HCT116 (cell line): ENCODE data around the gene MACROH2A1. TPM values are rescaled to one million over a fixed set of nuclear protein-coding genes. Genes with fewer than 3 reads are reported as not detected.

Source experiments
- ATAC-seq: fragments of 200-7000 bp; cut with Tn5 transposase; 2 replicates; pipeline ENCODE4 v1.9.1; 2020; ENCODE audit warnings: mild to moderate bottlenecking, moderate library complexity
- BruUV-seq: library from RNA; stranded (reverse); fragments of 400-500 nt; replicated peaks from 2 replicates; lab custom pipeline; 2021; lab: Mats Ljungman, UMichigan
- CTCF ChIA-PET: fragments of 300-600 bp; sonication (Branson Sonifier 250); formaldehyde crosslinking; loops from one replicate; lab custom pipeline; 2021; ENCODE audit warnings: antibody characterized with exemption; lab: Charles Lee
- POLR2A ChIA-PET: fragments of 300-600, 350-600 bp; sonication (Branson Sonifier 250); formaldehyde crosslinking; loops from one replicate; lab custom pipeline; 2021; ENCODE audit warnings: antibody characterized with exemption; lab: Charles Lee
- RAD21 ChIA-PET, 2 experiments: fragments of 300-600 bp; sonication (Branson Sonifier 250); formaldehyde crosslinking; loops; one replicate each; lab custom pipeline; 2023; ENCODE audit warnings: low total read pairs in 2 of 2; ENCODE audit not compliant: uncharacterized antibody in 2 of 2, unreplicated experiment in 2 of 2, low non-redundant PET in 1 of 2; lab: Charles Lee
- DNase-seq: peaks from one replicate; pipeline ENCODE4 v3.0.0-alpha.2; 2010; ENCODE audit warnings: low read depth, low spot score
- H2AFZ ChIP-seq: fragments of 200-600 bp; shearing (Covaris generic), sonication (generic); 2 replicates; pipeline ENCODE4 v1.6.1; 2017; ENCODE audit warnings: low read depth, mixed run types, mixed read lengths, antibody characterized with exemption, low read length; ENCODE audit not compliant: poor library complexity, severe bottlenecking
- H3K27ac ChIP-seq: 2 replicates; pipeline ENCODE4 v1.5.1; 2012; ENCODE audit warnings: low read depth, low read length
- H3K27me3 ChIP-seq: fragments of 200-600 bp; sonication (generic); 2 replicates; pipeline ENCODE4 v1.6.1; 2016; ENCODE audit warnings: mixed run types, low read length, mixed read lengths; ENCODE audit not compliant: insufficient read depth
- H3K36me3 ChIP-seq, 2 experiments: fragments of 200-500 bp in 1 of 2; fragments of 200-600 bp in 1 of 2; sonication (Bioruptor generic) in 1 of 2; sonication (generic) in 1 of 2; 2 replicates each; pipeline versions ENCODE4 v1.5.1 to v1.6.1; 2014 to 2016; ENCODE audit warnings: low read length in 2 of 2, inconsistent platforms in 1 of 2, mixed read lengths in 1 of 2, mixed run types in 1 of 2; ENCODE audit not compliant: insufficient read depth in 2 of 2, control insufficient read depth in 1 of 2
- H3K4me1 ChIP-seq, 2 experiments: fragments of 200-600 bp in 1 of 2; sonication (generic) in 1 of 2; 2 replicates each; pipeline versions ENCODE4 v1.5.1 to v1.6.1; 2012 to 2017; ENCODE audit warnings: low read length in 2 of 2, inconsistent platforms in 1 of 2, mild to moderate bottlenecking in 1 of 2, mixed read lengths in 1 of 2, mixed run types in 1 of 2, moderate library complexity in 1 of 2; ENCODE audit not compliant: insufficient read depth in 2 of 2, control insufficient read depth in 1 of 2
- H3K4me2 ChIP-seq: fragments of 200-600 bp; sonication (generic); 2 replicates; pipeline ENCODE4 v1.6.1; 2017; ENCODE audit warnings: mixed run types, low read length, mixed read lengths
- H3K4me3 ChIP-seq, 2 experiments: fragments of 200-600 bp in 1 of 2; sonication (generic) in 1 of 2; replicated peaks in 1 of 2; 2 replicates each; pipeline ENCODE4 v1.5.1; 2011 to 2016; ENCODE audit warnings: low read length in 2 of 2, control low read depth in 1 of 2, low read depth in 1 of 2, mild to moderate bottlenecking in 1 of 2, mixed read lengths in 1 of 2, mixed run types in 1 of 2
- H3K79me2 ChIP-seq: fragments of 200-600 bp; sonication (generic); 2 replicates; pipeline ENCODE4 v1.6.1; 2017; ENCODE audit warnings: mild to moderate bottlenecking, mixed run types, low read length, moderate library complexity, mixed read lengths; ENCODE audit not compliant: insufficient read depth
- H3K9ac ChIP-seq: fragments of 200-600 bp; sonication (generic); 2 replicates; pipeline ENCODE4 v1.6.1; 2016; ENCODE audit warnings: low read length, mixed read lengths
- H3K9me2 ChIP-seq: fragments of 200-600 bp; sonication (generic), shearing (Covaris generic); 2 replicates; pipeline ENCODE4 v1.6.1; 2017; ENCODE audit warnings: mixed run types, mild to moderate bottlenecking, moderate library complexity; ENCODE audit not compliant: insufficient read depth
- H3K9me3 ChIP-seq, 2 experiments: fragments of 200-500 bp in 1 of 2; fragments of 200-600 bp in 1 of 2; sonication (Bioruptor generic) in 1 of 2; sonication (generic) in 1 of 2; 2 replicates each; pipeline ENCODE4 v1.6.1; 2014 to 2017; ENCODE audit warnings: low read length in 2 of 2, mixed read lengths in 2 of 2, inconsistent platforms in 1 of 2, low read depth in 1 of 2, mild to moderate bottlenecking in 1 of 2, mixed run types in 1 of 2, moderate library complexity in 1 of 2; ENCODE audit not compliant: control insufficient read depth in 1 of 2, insufficient read depth in 1 of 2
- H4K20me1 ChIP-seq: fragments of 200-600 bp; sonication (generic), shearing (Covaris generic); 2 replicates; pipeline ENCODE4 v1.6.1; 2017; ENCODE audit warnings: mixed run types, mild to moderate bottlenecking, moderate library complexity; ENCODE audit not compliant: insufficient read depth
- CEBPB ChIP-seq: IDR thresholded peaks from 2 replicates; pipeline ENCODE4 v1.6.1; 2012; ENCODE audit warnings: low read depth
- EGR1 ChIP-seq: IDR thresholded peaks from 2 replicates; pipeline ENCODE4 v1.6.1; 2012; ENCODE audit warnings: low read depth
- FOSL1 ChIP-seq: IDR thresholded peaks from 2 replicates; pipeline ENCODE4 v1.6.1; 2012; ENCODE audit warnings: low read depth
- POLR2A ChIP-seq: IDR thresholded peaks from 2 replicates; pipeline ENCODE4 v1.7.0; 2011; ENCODE audit warnings: borderline replicate concordance; ENCODE audit not compliant: insufficient read depth, insufficient read length; ENCODE audit errors: extremely low read depth
- RAD21 ChIP-seq: IDR thresholded peaks from 2 replicates; pipeline ENCODE4 v1.6.1; 2012; ENCODE audit warnings: low read depth, mild to moderate bottlenecking
- SIN3A ChIP-seq: IDR thresholded peaks from 2 replicates; pipeline ENCODE4 v1.6.1; 2012; ENCODE audit warnings: low read depth
- SRF ChIP-seq: IDR thresholded peaks from 2 replicates; pipeline ENCODE4 v1.6.1; 2012; ENCODE audit warnings: low read depth
- YY1 ChIP-seq: IDR thresholded peaks from 2 replicates; pipeline ENCODE4 v1.6.1; 2011; ENCODE audit warnings: low read length, low read depth, moderate library complexity, mild to moderate bottlenecking; ENCODE audit not compliant: insufficient replicate concordance; ENCODE audit errors: extremely low read depth
- intact Hi-C: fragments of 100-400 bp; cut with micrococcal nuclease; formaldehyde crosslinking; loops from 2 replicates; pipeline ENCODE4 v1.10.0; 2022
- total RNA-seq: library from RNA; stranded (reverse); gene quantifications from one replicate; pipeline ENCODE4 v1.2.1, GENCODE V29; 2021; ENCODE audit not compliant: unreplicated experiment
- TF ChIP-seq, protein P1 (sequence below): IDR thresholded peaks from 2 replicates; pipeline ENCODE4 v1.6.1; 2012; ENCODE audit warnings: low read depth
- TF ChIP-seq, protein P2 (sequence below): IDR thresholded peaks from 2 replicates; pipeline ENCODE4 v1.6.1; 2012
- TF ChIP-seq, protein P3 (sequence below), 3 experiments: fragments of 200-600 bp in 1 of 3; sonication (generic) in 1 of 3; IDR thresholded peaks in 2 of 3; conservative IDR thresholded peaks in 1 of 3; 2 replicates each; pipeline ENCODE4 v1.5.1; 2012 to 2017; ENCODE audit warnings: low read depth in 2 of 3, low read length in 2 of 3, antibody characterized with exemption in 1 of 3, borderline replicate concordance in 1 of 3, control low read depth in 1 of 3, mild to moderate bottlenecking in 1 of 3, mixed read lengths in 1 of 3, mixed run types in 1 of 3, moderate library complexity in 1 of 3; ENCODE audit not compliant: insufficient read depth in 1 of 3

The MACROH2A1 gene
- total RNA-seq, 1 experiment from 2014 or later = 218 TPM

DNA sequence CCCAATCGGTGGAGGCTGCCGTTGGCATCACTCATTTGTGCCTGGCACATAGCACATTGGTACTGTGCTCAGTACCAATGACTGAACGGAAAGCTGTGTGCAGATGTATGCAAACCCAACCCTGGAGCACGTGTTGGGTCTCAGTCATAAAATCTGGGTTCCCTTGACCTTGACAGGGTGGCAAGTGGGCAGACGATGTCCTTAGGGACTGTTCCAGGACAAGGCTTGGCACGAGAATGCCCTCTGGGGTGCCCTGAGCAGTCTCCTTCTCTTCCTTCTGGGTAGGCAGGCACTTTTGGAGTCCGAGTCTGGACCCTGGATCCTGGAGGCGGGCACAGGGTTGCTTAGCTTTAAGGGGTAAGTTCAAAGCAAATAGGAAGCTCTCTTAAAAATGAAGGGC, 75.8 kb downstream of the MACROH2A1 start:
- Histone ChIP-seq H3K9ac (no peak overlapping the region), H3K9me2 (no peaks in the 10 kb centered on the region), H3K4me3 (no peak overlapping the region), H4K20me1 (no peaks in the 10 kb centered on the region), H3K36me3 (no peaks in the 10 kb centered on the region), H3K9me3 (no peaks in the 10 kb centered on the region), H3K27me3 (no peaks in the 10 kb centered on the region), H3K27ac (no peak overlapping the region), H3K4me1 (peaks cover 6 to 12% of the 10 kb centered on the region in 2 experiments; a peak in 2 of 4 replicates), H3K4me2 (no peak overlapping the region), H3K79me2 (no peaks in the 10 kb centered on the region), H2AFZ (no peak overlapping the region)
- CTCF ChIA-PET = no interaction called here
- RAD21 ChIA-PET = no interaction called here
- POLR2A ChIA-PET = no interaction called here
- intact Hi-C loops = no loop called here
- no TSS peak for BruUV-seq
- no peak for TF ChIP-seq SRF
- TF ChIP-seq RAD21 = no peak
- TF ChIP-seq, protein P1, sequence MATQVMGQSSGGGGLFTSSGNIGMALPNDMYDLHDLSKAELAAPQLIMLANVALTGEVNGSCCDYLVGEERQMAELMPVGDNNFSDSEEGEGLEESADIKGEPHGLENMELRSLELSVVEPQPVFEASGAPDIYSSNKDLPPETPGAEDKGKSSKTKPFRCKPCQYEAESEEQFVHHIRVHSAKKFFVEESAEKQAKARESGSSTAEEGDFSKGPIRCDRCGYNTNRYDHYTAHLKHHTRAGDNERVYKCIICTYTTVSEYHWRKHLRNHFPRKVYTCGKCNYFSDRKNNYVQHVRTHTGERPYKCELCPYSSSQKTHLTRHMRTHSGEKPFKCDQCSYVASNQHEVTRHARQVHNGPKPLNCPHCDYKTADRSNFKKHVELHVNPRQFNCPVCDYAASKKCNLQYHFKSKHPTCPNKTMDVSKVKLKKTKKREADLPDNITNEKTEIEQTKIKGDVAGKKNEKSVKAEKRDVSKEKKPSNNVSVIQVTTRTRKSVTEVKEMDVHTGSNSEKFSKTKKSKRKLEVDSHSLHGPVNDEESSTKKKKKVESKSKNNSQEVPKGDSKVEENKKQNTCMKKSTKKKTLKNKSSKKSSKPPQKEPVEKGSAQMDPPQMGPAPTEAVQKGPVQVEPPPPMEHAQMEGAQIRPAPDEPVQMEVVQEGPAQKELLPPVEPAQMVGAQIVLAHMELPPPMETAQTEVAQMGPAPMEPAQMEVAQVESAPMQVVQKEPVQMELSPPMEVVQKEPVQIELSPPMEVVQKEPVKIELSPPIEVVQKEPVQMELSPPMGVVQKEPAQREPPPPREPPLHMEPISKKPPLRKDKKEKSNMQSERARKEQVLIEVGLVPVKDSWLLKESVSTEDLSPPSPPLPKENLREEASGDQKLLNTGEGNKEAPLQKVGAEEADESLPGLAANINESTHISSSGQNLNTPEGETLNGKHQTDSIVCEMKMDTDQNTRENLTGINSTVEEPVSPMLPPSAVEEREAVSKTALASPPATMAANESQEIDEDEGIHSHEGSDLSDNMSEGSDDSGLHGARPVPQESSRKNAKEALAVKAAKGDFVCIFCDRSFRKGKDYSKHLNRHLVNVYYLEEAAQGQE = no peak
- TF ChIP-seq, protein P2, sequence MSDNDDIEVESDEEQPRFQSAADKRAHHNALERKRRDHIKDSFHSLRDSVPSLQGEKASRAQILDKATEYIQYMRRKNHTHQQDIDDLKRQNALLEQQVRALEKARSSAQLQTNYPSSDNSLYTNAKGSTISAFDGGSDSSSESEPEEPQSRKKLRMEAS = no peak
- no peak for TF ChIP-seq EGR1
- TF ChIP-seq CEBPB = no peak
- TF ChIP-seq, protein P3, sequence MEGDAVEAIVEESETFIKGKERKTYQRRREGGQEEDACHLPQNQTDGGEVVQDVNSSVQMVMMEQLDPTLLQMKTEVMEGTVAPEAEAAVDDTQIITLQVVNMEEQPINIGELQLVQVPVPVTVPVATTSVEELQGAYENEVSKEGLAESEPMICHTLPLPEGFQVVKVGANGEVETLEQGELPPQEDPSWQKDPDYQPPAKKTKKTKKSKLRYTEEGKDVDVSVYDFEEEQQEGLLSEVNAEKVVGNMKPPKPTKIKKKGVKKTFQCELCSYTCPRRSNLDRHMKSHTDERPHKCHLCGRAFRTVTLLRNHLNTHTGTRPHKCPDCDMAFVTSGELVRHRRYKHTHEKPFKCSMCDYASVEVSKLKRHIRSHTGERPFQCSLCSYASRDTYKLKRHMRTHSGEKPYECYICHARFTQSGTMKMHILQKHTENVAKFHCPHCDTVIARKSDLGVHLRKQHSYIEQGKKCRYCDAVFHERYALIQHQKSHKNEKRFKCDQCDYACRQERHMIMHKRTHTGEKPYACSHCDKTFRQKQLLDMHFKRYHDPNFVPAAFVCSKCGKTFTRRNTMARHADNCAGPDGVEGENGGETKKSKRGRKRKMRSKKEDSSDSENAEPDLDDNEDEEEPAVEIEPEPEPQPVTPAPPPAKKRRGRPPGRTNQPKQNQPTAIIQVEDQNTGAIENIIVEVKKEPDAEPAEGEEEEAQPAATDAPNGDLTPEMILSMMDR (IDR thresholded peaks at IDR 0.05 in 2 of 3, conservative IDR thresholded peaks at IDR 0.05 in 1 of 3; ENCODE audit: borderline replicate concordance in 1 of 3, insufficient read depth in 1 of 3, low read depth in 2 of 3, low read length in 2 of 3) = no peak
- no peak for TF ChIP-seq FOSL1
- TF ChIP-seq POLR2A = no peak
- no peak for TF ChIP-seq YY1
- no peak for TF ChIP-seq SIN3A
- DNase-seq = no peak
- no peak for ATAC-seq
